GM12801 (cell line): ENCODE results near the gene CAMK4.

Experiments
- CTCF ChIP-seq: IDR thresholded peaks from one replicate; pipeline ENCODE4 v1.5.1; 2011; ENCODE audit warnings: control low read depth; ENCODE audit not compliant: insufficient read length; ENCODE audit errors: extremely low read depth

CAMK4 gene

GRCh38 chr5:111248571-111248970, 24.4 kb downstream of the CAMK4 start:
- no peak for TF ChIP-seq CTCF

DNA sequence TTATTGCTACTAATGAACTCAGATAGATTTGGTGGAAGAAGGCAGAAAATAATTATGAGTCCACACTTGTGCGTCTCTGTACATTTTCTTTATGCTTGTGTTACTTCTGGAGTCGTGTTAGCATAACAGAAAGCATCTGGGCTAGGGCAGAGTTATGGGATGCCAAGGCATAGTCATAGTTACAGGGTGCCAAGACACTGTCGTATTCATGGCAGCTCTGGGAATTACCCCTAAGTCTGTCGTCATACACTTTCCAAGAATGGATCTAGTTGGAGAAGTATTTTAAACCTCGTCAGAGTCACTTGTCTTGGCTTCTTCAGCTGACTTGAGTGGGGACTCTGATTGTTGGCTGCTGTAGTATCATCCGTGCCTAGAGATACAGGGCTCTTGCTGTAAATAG, 27.7 kb downstream of the CAMK4 start:
- no peak for TF ChIP-seq CTCF

DNA sequence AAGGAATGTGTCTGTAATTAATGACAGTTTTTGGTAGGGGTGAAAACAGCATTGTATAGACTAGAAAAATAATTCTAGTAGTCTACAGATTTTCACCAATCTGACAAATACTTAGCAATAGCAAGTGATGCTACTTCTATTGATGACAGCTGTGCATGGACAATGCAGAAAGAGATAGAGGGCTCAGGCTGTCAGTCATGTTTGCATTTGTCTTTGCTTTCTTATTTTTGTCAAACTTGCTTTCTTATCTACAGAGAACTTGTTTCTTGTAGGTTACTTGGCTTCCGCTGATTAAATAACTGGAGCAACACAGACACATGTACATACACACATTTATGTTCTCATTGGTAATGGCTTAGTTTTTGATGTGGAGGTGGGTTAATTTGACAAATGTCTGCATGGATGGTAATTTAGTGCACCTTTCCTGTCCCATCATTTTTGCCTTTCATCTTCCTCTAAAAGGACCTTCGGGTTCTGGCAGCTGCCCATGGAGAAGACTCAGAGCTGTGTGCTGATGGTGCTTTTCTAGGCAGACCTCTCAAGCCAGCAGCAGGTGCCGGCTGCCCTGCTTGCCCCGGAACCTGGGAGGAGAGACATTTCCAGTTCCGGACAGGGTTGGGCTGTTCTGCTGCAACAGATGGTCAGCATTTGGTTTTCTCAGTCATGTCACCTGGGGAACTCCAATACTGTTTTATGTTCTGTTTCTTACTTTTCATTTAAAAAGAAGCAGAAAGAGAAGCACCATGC, 28.8 kb downstream of the CAMK4 start:
- TF ChIP-seq CTCF, result no peak

- TF ChIP-seq CTCF, result no peak
Observed at GRCh38 chr5:111254613-111255012, 30.4 kb downstream of the CAMK4 start.

- no peak for TF ChIP-seq CTCF
Observed at GRCh38 chr5:111255169-111255568, 31.0 kb downstream of the CAMK4 start.

DNA sequence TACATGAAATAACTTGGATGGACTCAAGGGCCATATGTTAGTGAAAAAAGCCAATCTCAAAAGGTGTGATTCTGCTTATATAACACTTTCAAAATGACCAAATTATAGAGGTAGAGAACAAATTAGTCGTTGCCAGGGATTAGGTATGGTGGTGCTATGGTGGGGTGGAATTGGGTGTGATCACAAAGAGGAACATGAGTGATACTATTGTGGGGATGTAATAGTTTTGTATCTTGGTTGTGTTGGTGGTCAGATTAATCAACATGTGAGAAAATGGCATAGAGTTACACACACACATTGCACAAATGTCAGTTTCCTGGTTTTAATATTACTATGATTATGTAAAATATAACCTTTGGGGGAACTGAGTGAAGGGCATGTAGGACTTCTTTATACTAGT, 31.9 kb downstream of the CAMK4 start:
- TF ChIP-seq CTCF, result no peak

DNA sequence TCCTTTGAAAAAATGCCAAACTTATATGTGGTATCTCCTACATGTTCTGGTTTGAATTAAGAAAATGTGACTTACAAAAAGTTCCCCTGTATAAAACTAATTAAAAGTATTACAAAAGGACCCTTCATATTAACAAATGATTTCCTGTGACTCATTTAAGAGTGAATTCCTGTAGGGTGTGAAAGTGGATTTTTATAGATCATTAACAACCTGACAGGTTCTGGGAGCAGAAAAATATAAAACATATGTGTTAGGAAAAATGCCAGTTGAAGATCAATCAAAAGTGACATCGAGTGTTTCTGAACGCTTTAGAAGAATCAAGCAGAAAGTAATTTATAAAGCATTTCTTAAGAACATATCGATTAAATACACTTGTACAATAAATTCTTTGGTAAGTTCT, 35.5 kb downstream of the CAMK4 start:
- no peak for TF ChIP-seq CTCF
